Endothelial cell of umbilical vein (primary cell): ENCODE measurements around the gene SCTR.

Experiments used
- EZH2 ChIP-seq: IDR thresholded peaks from 2 replicates; pipeline ENCODE4 v1.6.1; 2012; ENCODE audit warnings: borderline replicate concordance, low read depth, mild to moderate bottlenecking, moderate library complexity, low read length, inconsistent platforms; ENCODE audit not compliant: severe bottlenecking
- TF ChIP-seq, protein P1 (sequence below), 2 donors: IDR thresholded peaks; 1 replicate in 1 of 2; 2 replicates in 1 of 2; pipeline ENCODE4 v1.5.1; 2011; ENCODE audit warnings: low read length in 2 of 2, mild to moderate bottlenecking in 2 of 2, moderate library complexity in 2 of 2, control low read depth in 1 of 2, inconsistent platforms in 1 of 2, low read depth in 1 of 2; ENCODE audit not compliant: insufficient read depth in 1 of 2; ENCODE audit errors: extremely low read depth in 1 of 2

DNA sequence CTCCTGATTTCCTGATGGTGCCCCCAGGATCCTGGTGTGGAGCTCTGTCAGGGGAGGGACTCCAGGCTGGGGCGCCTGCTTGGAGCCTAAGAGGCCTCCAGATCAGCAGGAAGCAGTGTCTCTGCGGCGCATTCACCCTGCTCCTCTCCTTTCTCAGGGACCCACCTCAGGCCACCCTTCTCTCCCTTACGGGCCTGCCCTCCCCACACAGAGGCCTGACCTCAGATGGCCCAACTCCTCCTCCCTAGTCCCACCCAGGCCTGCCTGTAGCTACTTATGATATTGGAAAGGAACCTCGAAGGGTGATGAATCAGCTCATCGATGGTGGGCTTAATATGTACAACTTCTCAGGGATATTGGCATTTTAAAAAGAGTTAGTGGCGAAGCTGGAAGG is 82.1 kb downstream of the SCTR start:
- TF ChIP-seq, protein P1, sequence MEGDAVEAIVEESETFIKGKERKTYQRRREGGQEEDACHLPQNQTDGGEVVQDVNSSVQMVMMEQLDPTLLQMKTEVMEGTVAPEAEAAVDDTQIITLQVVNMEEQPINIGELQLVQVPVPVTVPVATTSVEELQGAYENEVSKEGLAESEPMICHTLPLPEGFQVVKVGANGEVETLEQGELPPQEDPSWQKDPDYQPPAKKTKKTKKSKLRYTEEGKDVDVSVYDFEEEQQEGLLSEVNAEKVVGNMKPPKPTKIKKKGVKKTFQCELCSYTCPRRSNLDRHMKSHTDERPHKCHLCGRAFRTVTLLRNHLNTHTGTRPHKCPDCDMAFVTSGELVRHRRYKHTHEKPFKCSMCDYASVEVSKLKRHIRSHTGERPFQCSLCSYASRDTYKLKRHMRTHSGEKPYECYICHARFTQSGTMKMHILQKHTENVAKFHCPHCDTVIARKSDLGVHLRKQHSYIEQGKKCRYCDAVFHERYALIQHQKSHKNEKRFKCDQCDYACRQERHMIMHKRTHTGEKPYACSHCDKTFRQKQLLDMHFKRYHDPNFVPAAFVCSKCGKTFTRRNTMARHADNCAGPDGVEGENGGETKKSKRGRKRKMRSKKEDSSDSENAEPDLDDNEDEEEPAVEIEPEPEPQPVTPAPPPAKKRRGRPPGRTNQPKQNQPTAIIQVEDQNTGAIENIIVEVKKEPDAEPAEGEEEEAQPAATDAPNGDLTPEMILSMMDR (IDR thresholded peaks at IDR 0.05; ENCODE audit: extremely low read depth in 1 of 2, insufficient read depth in 1 of 2, low read depth in 1 of 2, low read length in 2 of 2): no peak
- no peak for TF ChIP-seq EZH2
